Stimulated activated CD8-positive, alpha-beta memory T cell treated with anti-CD3 and anti-CD28 coated beads, Interleukin-7, amount 100 ng/mL, for 24 hours (primary cell): ENCODE results near the gene PLAAT5.

Experiments used
- DNase-seq: peaks from one replicate; pipeline ENCODE4 v3.0.0-alpha.2; 2020; ENCODE audit warnings: low read depth

PLAAT5 gene

DNA sequence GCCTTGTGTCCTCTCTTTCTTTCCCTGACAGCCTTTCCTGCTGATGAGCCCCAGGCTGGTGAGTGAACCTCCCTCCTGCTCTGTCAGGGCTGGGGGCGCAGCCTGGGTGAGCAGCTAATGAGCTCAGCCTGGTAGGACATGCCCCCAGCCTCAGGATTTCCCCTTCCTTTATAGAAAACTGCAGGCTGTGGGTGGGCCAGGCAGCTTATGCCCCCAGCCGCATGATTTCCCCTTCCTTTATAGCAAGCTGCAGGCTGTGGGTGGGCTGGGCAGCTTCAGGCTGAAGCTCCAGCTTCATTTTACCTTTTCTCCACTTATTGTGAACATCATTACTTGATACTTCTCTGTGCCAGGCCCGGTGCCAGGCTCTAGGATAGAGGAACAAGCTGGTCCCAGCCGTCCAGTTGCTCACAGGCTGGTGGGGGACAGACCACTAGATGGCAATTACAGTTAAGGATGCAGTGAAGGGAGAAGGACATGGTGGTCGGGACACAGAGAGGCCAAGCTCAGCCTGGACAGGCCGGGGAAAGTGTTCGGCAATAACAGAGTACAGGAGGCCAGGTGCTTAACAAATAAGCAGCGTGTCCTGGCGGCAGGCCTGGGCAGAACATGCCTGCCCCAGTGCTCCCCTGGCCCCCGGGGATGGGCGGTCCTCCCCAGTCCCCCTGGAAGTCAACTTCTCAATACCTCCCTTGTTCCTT lies 20.2 kb upstream of the PLAAT5 start:
- no peak for DNase-seq

DNA sequence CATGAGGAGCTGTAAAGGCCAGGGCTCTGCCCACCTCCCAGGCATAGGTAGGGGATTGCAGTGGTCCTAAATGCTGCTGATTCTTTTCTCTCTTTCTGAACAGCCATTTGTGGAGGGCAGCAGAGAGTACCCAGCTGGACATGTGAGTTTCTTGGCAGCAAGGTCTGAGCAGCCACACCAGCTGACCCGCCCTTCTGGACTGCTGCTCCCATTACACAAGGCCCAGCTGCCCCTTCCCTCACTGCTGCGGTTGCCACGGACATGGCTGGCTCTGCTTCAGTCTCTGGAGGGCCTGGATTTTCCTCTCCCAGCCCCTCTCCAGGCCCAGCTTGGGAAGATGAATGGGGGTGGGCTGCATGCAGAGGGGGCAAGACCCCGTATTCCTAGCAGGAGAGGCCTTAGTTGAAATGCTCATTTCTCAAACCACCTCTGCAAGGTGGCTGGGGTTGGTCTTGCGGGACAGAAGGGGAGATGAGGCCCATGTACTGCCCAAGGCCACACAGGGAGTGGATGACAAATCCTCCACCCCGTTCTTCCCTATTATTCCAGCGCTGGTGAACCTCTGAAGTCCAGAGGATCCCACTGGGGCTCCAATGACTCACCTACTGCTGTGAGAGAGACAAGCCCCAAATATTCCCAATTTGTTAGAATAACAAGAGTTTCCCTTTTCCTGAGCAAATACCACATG lies 19.5 kb upstream of the PLAAT5 start:
- no peak for DNase-seq

DNA sequence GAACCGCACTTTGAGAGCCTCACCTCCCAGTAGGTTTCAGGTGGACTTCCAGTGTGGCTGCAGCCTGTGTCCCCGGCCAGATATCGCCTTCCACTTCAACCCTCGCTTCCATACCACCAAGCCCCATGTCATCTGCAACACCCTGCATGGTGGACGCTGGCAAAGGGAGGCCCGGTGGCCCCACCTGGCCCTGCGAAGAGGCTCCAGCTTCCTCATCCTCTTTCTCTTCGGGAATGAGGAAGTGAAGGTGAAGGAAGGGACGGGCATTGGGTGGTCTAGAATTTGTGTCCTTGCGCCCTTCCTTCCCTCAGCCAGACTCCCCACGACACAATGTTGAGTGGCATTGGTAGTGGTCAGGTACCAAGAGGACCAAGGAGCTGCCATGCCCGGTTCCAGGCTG lies 17.8 kb upstream of the PLAAT5 start:
- DNase-seq: no peak

DNA sequence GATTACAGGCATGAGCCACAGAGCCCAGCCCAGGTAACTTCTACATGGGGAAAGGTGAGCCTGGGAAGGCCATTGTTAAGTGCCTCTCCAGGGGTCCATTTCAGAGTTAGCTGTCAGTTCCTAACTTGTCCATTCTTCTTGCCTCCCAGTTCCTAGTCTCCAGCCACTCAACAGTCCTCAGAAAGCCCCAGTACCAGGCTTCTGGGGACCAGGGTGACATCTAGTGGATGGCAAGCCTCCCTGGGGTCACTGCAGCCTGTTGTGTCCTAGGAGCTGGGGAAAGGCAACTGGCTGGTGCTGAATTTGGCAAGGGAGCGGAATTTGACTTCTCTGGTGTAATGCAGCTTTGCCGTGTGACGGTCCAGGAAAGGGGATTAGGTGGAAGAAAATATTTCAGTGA lies 17.0 kb upstream of the PLAAT5 start:
- no peak for DNase-seq

DNA sequence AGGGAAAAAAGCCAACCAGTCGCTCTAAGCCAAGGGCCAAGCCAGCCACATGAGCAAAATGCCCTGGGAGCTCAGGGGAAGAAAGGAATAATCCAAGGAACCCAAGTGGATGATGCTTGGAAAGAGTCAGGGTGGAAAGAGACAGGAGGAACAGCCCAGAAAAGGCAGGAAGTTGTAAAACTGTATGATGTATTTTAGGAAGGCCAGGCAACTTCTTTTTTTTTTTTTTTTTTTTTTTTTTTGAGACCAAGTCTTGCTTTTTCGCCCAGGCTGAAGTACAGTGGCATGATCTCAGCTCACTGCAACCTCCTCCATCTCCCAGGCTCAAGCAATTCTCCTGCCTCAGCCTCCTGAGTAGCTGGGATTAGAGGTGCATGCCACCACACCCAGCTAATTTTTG lies 16.5 kb upstream of the PLAAT5 start:
- no peak for DNase-seq

DNA sequence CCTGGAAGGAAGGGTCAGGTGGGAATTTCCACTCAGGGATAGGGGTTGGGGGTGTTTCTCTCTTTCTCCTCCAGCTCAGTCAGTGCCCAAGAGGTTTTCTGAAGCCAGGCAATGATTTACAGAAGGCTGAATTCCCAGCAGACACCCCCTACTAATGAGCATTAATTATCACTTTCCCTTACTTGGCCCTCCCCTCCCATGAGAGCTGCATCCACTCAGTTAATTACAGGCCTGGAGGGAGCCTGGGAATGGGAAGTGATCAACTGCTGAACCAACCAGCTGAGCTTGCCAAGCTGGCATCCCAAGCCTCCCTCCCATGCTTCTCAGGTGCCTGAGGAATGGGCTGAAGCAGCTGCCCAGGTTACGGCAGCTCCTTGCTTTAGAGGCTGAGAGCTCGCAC lies 15.9 kb upstream of the PLAAT5 start:
- DNase-seq: no peak

DNA sequence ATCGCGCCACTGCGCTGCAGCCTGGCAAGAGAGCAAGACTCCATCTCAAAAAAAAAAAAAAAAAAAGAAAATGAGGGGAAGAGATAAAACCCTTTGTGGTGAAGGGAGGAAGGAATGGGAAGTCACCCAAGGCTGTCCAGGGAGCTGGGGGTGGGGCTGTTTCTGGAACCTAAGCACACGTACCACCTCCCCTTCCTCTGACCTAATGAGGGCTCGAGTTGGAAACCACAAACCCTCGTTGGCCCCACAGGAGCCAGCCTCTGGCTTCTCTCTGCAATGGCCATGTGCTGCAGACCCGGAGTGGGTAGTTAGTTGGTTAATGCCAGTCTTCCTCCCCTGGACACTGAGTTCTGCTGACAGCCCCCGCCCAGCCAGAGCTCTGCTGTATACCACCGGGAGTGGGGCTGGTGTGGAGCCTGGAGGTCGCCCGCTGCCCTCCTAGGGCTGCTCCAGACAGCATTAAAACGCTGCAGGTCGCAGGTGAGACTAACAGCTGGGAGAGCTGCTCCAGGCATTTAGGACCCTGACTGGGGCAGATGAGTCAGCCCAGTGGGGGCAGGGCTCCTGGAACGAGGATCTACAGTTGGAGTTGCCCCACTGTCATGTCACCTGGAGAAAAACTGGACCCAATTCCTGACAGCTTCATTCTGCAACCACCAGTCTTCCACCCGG lies 15.0 kb upstream of the PLAAT5 start, which contains the start of gene LGALS12:
Gene LGALS12, plus strand, starts transcription at position 228 of the 672 bp plus-strand sequence. Its CDS starts 375 bp downstream, at position 603.
- no peak for DNase-seq

DNA sequence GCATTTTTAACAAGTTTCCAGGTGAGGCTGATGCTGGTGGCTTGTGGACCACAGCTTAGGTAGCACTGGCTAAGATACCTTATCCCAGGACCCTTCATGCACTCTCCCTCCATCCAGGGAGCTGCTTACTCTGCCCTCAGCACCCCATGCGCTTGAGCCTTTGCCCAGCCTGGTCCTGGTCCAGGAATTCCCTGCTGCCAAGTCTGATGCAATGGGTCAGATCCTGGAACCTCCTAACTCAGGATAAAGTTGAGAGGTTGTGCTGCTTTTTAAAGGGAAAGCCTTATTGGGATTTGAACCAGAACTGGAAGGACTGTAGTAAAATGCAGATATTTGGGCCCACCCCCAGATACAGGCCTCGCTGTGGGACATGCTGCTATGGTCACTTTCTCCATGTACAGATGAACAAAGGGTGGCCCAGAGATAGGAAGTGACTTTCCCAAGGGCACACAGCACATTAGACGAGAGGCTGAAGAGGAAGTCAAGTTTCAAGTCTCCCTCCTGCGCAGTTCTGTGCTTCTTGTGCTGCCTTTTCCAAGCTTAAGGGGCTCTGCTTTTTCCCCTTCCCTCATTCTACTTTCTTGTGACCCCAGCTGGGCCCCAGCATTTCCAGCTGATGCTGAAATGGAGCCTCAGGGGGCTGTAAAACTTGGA lies 14.1 kb upstream of the PLAAT5 start:
- no peak for DNase-seq

DNA sequence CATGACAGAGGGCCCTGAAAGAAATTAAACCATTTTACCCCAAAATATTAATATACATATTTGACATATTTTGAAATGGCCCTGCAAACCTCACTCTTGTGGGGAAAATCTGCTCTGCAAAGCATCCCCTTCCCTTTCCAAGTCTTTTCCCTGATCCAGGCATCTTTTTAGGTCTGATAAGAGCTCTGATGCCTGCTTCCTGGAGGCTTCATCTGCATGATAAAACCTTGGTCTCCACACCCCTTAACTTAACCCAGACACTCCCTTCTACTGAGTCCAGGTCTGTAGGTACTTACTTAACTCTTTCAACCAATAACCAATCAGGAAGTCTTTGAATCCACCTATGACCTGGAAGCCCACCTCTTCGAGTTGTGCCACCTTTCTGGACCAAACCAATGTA lies 13.1 kb upstream of the PLAAT5 start:
- DNase-seq: no peak

DNA sequence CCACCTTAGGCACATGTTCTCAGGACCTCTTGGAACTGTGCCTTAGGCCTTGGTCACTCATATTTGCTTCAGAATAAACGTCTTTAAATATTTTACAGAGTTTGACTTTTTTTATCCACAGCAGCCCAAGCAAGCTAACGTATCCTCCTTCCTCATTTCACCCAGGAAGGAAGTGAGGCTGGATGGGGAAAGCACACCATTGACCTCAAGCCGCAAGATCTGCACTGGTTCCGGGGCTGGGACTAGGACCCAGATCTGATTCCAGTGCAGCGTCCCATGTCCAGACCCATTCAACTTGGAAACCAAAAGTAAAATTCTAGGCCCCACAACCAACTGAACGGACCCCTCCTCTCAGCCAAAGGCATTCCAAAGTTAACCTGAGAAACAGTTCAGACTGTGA lies 12.5 kb upstream of the PLAAT5 start:
- DNase-seq: no peak

DNA sequence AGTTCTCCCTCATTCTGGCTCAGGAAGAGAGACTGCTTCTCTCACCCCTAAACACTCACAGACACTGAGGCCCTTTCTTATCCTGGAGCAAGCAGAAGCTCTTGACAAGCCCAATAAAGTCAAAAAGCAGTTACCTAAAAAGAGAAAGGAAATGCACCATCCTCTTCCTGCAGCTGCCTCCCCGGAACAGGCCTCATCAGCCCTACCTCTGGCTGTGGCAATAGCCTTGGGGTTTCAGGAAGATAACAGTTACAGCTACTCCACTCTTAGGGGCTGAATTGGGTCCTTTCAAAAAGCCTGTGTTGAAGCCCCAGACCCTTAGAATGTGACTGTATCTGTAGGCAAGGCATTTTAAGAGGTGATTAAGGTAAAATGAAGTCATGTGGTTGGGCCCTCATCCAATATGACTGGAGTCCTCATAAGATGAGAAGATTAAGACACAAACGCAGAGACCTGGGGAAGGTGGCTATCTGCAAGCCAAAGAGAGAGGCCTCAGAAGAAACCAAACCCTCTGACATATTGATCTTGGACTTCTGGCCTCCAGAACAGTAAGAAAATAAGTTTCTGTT lies 11.4 kb upstream of the PLAAT5 start:
- no peak for DNase-seq

DNA sequence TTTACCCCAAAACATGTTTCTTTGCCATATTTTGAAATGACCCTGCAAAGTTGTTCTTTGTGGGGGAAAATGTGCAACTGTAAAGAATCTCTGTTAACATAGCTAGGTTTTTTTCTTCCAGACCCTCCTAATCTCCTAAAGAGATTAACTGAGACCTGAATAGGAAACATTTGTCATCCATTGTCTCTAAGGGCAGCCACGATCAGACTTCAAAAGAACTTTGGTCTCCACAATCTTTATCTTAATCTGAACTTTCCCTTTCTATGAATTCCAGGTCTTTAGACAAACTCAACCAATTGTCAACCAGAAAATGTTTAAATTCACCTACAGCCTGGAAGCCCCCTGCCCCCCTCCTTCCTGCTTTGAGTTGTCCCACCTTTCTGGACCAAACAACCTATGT lies 10.3 kb upstream of the PLAAT5 start:
- no peak for DNase-seq

DNA sequence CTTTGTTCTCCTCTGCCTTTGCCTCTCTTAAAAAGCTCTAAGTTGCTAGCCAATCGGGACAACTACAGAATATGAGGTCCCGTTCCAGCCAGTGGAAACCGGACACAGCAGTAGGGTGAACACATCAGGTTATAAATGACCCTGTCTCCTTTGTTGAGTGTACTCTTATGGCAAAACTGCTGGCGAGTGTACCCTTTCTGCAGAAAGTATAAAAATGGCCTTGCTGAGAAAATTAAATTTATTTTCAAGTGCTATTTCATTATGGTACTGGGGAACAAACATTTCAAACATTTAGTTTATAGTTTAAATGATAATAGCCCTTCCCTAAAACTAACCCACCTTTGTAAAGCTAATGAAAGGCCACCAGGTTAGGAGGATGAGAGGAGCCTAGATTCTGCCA lies 8.9 kb upstream of the PLAAT5 start:
- no peak for DNase-seq

DNA sequence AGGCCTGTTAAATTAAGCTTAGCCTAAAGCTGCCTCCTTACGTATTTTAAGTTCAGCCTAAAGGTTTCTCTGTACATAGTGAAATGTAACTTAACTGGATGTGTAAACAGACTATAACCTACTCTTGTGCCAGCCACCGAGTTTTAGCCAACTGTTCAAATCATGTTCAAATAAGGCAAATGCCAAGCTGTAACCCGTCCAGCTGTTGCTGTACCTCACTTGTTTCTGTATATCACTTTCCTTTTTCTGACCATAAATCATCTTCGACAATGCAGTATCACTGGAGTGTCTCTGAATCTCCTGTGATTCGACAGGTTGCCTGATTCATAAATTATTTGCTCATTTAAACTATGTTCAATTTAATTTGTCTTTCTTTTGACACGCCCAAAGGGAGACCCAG lies 4.0 kb upstream of the PLAAT5 start:
- DNase-seq: no peak

DNA sequence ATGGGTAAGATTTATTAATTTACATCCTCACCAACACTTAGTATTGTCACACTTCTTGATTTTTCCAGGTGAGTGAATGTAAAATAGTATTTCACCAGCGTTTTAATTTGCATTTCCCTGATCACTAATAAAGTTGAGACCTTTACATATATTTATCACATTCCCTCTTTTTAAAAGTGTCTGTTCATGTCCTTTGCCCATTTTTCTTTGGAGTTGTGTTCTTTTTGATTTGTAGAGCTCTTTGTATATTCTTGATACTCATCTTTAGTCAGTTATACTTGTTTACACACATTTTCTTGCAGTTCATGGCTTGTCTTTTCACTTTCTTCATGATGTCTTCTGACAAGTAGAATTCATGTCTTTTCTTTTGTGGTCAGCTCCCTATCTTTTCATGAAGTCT lies 2.2 kb upstream of the PLAAT5 start:
- DNase-seq: no peak

DNA sequence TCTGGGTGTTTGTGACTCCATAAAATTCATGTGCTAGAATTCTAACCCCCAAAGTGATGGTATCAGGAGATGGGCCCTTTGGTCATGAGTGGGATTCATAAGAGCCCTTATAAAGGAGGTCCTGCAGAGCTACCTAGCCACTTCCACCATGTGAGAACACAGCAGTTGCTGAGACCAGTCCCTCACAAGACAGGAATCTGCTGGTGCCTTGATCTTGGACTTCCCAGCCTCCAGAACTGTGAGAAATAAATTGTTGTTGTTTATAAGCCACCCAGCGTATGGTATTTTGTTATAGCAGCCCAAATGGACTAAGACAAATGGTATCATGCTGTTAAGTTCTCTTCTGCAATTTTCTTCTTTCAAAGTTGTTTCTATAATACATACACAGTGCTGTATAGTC lies 1.5 kb upstream of the PLAAT5 start:
- no peak for DNase-seq

DNA sequence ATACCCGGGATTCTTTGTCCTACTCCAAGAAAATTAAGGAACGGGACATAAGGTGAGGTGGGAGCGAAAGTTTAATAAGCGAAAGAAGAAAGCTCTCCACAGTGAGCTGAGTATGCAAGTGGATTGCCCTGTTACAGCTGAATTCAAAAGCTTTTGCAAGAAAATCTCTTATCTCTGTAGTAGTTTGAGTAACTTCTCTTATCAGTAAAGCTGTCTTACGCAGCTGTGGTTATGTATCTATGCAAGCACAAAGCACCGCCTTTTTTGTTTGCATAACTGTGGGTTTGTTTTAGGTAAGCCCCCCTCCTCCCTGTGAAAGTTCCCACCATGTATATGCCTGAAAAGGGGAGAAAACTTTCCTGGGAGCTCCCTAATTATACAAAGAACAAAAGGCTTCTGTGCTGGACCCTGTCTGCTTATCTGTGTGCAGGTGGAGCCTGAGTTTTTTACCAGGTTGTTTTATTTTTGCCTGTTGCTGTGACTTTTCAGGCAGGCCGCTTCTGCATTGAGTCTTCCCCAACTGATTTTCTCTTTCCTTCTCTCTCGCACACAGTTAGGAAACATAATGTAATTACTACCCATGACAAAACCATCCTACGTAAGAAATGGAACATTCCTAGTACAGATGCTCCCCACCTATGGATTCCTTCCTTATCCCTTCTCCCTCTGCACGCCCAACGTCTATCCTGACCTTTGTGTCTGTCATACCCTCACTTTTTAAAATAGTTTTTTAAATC lies 837 bp upstream of the PLAAT5 start:
- DNase-seq: no peak

DNA sequence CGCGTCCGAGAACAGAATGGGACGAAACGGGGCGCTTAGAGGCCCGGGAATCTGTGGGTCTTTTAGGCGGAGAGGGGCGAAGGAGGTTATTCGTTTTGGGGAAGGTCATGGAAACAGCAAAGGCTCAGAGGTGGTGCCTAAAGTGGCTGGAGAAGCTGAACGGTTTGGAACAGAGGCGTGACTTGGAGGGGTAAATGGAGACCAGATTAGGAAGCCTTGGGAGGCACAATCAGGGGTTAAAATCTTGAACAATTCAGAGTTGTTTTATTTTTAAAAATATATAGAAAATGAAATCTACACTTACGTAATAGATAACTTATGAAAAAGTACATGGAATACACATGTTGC lies 247 bp upstream of the PLAAT5 start:
- no peak for DNase-seq

DNA sequence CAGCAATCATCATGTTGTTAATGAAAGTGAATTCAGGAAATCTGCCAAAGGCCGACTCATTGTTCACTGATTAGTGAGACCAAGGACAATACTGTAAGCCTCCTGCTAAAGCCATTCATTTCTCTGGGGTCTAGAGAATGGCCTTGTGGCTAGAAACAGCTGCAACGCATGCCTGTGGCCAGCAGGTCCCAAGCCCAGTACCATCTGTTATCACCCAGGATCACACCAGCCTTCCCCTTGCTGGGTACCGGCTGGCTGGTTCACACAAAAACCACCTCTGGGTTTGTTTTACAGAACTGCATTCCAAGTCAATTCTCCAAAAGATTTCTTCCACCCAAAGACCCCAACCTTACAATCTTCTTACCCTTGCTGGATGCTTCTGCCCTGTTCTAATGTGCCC lies 1.1 kb downstream of the PLAAT5 start:
- DNase-seq: no peak

DNA sequence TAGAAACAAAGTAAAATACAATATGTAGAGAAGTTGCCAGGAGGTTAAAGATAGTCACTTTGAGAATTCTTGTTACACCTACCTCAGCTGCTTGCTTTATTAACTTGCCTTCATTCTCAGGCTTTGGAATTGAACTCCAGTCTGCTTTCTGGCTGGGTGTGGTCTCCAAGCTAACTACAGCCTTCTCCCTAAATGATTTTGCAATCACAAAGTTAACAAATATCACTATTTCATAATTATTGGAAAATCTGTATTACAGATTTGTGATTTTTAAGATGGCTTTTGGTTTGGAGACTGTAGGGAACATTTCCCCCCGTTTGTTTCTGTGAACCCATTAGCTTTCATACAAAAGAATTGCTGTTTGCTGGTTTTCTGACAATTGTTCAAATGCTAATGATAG lies 2.2 kb downstream of the PLAAT5 start:
- no peak for DNase-seq

DNA sequence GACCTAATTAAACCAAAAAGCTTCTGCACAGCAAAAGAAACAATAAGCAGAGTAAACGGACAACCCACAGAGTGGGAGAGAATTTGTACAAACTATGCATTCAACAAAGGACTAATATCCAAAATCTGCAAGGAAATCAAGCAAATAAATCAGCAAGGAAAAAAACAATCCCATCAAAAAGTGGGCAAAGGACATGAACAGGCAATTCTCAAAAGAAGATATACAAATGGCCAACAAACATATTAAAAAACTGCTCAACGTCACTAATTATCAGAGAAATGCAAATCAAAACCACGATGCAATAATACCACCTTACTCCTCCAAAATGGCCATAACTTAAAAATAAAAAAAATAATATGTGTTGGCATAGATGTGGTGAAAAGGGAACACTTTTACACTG lies 5.2 kb downstream of the PLAAT5 start:
- no peak for DNase-seq

DNA sequence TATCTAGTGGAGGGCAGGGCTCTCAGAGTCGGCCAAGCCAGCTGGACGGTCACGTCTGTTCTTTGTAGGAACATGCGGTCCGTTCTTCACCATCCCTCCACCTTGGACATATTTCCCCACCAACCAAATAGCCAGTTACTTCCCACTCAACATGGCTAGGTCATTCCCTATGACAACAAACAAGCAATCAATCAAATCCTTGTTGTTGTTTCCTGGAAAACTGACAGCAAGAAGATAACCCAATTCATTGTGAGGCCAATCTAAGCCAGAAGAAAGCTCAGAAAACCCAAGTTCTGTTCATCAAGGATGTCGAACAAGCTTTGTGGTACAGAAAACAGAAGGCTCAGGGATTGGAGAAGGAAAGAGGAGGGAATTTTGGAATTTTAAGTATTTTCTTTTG lies 10.9 kb downstream of the PLAAT5 start:
- DNase-seq: no peak
